ENCODE measurements around the gene CBLIF. TPM values are rescaled to one million over a fixed set of nuclear protein-coding genes. Genes with fewer than 3 reads are reported as not detected.

Gene CBLIF
- total and polyA plus RNA-seq, 2 of the 8 experiments (the other 6 are each of a cell fraction or from before 2014, with no cell fraction given): not detected

DNA sequence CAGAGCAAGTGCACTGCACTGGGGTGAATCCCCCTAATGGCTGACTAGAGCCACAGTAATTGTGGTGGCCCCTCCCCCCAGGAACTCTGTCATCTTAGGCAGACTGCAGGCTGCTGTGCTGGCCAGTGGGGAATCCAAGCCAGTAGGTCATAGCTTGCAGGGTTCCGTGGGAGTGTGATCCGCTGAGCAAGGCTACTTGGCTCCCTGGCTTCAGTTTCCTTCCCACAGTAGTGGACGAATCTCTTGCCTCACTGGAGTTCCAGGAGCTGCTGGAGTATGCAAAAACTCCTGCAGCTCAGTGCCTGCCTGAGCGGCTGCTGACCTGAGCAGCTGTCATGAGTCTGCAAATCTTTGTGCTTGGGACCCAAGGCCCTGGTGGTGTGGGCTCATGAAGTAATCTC, 46.5 kb upstream of the CBLIF start:
- Histone ChIP-seq H3K4me3 (ENCODE audit: extremely low read depth in 1 of 4, insufficient read depth in 2 of 4, low read depth in 3 of 4, low read length in 4 of 4) (no peak overlapping the region; a peak in 1 of 8 replicates), H4K8ac (ENCODE audit: extremely low read depth, insufficient read depth, low read length) (peak overlapping the region; percentile 81; the same call in 1 of the 2 replicates), H2AFZ (ENCODE audit: low read length) (peak overlapping the region; percentile 100), H3K4me2 (ENCODE audit: insufficient read depth in 1 of 2, low read depth in 2 of 2, low read length in 2 of 2) (peak overlapping the region; percentile 10 to 49; a peak in 2 of 4 replicates), H3K79me2 (ENCODE audit: control insufficient read depth in 1 of 2, insufficient read depth in 2 of 2, low read length in 2 of 2) (no peaks in the 10 kb centered on the region), H3K56ac (replicated peaks; ENCODE audit: insufficient read length, low read depth, low read length) (no peak overlapping the region), H3K36me3 (ENCODE audit: control insufficient read depth in 2 of 4, insufficient read depth in 4 of 4, low read length in 3 of 4) (no peaks in the 10 kb centered on the region), H3K4ac (replicated peaks; ENCODE audit: insufficient read length, low read depth, low read length) (no peak overlapping the region), H3K79me1 (ENCODE audit: low read depth, low read length) (no peaks in the 10 kb centered on the region), H3K9ac (replicated peaks in 1 of 4; ENCODE audit: extremely low read depth in 1 of 4, low read depth in 3 of 4, low read length in 3 of 4) (no peak overlapping the region), H2BK5ac (ENCODE audit: low read depth, low read length) (peak overlapping the region; percentile 63; the same call in 1 of the 2 replicates), H4K5ac (ENCODE audit: insufficient read length, low read depth, low read length) (no peak overlapping the region), H4K91ac (replicated peaks; ENCODE audit: insufficient read length, low read length) (no peak overlapping the region), H2BK15ac (ENCODE audit: low read length) (0 out of 2 replicates have a peak overlapping the region, but pooled peaks have one; percentile 55), H4K20me1 (replicated peaks in 1 of 2; ENCODE audit: control insufficient read depth in 1 of 2, insufficient read depth in 2 of 2, low read length in 2 of 2) (no peaks in the 10 kb centered on the region), H2BK12ac (ENCODE audit: low read depth, low read length) (no peak overlapping the region; the same call in 1 of the 2 replicates), H3K14ac (ENCODE audit: insufficient read length) (no peak overlapping the region), H3K9me3 (ENCODE audit: insufficient read depth in 2 of 2, low read depth in 1 of 2, low read length in 1 of 2) (no peaks in the 10 kb centered on the region), H3K23ac (ENCODE audit: insufficient read length) (no peak overlapping the region), H3K18ac (ENCODE audit: extremely low read depth, low read length) (peak overlapping the region; percentile 19), H3K23me2 (ENCODE audit: low read depth, low read length) (no peaks in the 10 kb centered on the region), H3K27me3 (replicated peaks in 1 of 4; ENCODE audit: control insufficient read depth in 3 of 4, extremely low read depth in 1 of 4, insufficient read depth in 3 of 4, low read length in 3 of 4) (no peaks in the 10 kb centered on the region), H2AK5ac (ENCODE audit: low read depth, low read length) (no peak overlapping the region), H3K27ac (ENCODE audit: low read depth, low read length) (0 out of 2 replicates have a peak overlapping the region, but pooled peaks have one; percentile 14), H2BK20ac (ENCODE audit: low read length) (no peak overlapping the region), H2BK120ac (replicated peaks; ENCODE audit: low read depth, low read length) (no peak overlapping the region), H3K4me1 (replicated peaks in 1 of 4; ENCODE audit: control insufficient read depth in 3 of 4, insufficient read depth in 4 of 4, low read length in 3 of 4) (peaks cover 5 to 9% (median 9%) of the 10 kb centered on the region in 4 experiments)
- WGBS, 2 experiments (ENCODE audit: extremely low coverage in 1 of 2, insufficient coverage in 1 of 2, insufficient read length in 1 of 2, insufficient replicate concordance in 2 of 2, low coverage in 1 of 2, low lambda C conversion rate in 2 of 2, missing lambda C conversion rate in 1 of 2): 34% methylated on average over 4 of the region's 4 CpGs; no CpG with 5 or more reads in 1 of the 2 experiments
- FAIRE-seq: no peak
- DNase-seq (ENCODE audit: low read depth in 1 of 2, low spot score in 2 of 2): peak in 1 of 2 experiments; percentile 74
- POLR2A ChIA-PET (ENCODE audit: partially characterized antibody): no interaction called here
- CTCF ChIA-PET (ENCODE audit: partially characterized antibody): interaction anchor here (0.6 to 2.4 kb wide), 7 partner anchors 9 to 445 kb away, joined by 3 to 10 read pairs (median 4); no protein-coding TSS in a partner anchor
- TF ChIP-seq YY1 (IDR thresholded peaks at IDR 0.05; ENCODE audit: low read depth, low read length): peak; percentile 45; the same call in 1 of the 2 replicates
- TF ChIP-seq POLR2A (IDR thresholded peaks at IDR 0.05; ENCODE audit: control extremely low read depth in 1 of 2, low read depth in 2 of 2, low read length in 2 of 2): peak in 1 of 2 experiments; percentile 56; a peak in 2 of 3 replicates
- 0 out of 2 replicates have a peak, but pooled peaks have one; percentile 55 for TF ChIP-seq RBBP5 (IDR thresholded peaks at IDR 0.05; ENCODE audit: borderline replicate concordance, low read depth, low read length)
- no peak for TF ChIP-seq MAX (IDR thresholded peaks at IDR 0.05)
- TF ChIP-seq EGR1 (IDR thresholded peaks at IDR 0.05; ENCODE audit: borderline replicate concordance, low read depth, low read length): no peak
- no peak for TF ChIP-seq KDM4A (IDR thresholded peaks at IDR 0.05; ENCODE audit: low read depth, low read length, severe bottlenecking)
- TF ChIP-seq GABPA (IDR thresholded peaks at IDR 0.05; ENCODE audit: borderline replicate concordance, insufficient read depth, low read length): 0 out of 2 replicates have a peak, but pooled peaks have one; percentile 11
- TF ChIP-seq KDM5A (IDR thresholded peaks at IDR 0.05; ENCODE audit: low read length): no peak
- no peak for TF ChIP-seq BRCA1 (IDR thresholded peaks at IDR 0.05; ENCODE audit: low read depth, low read length)
- no peak for TF ChIP-seq RFX5 (IDR thresholded peaks at IDR 0.05; ENCODE audit: borderline replicate concordance, low read depth, low read length)

Measured in H1 (cell line).